Parathyroid adenoma (tissue), 2 donors: ENCODE results near the gene AMBN.

Experiments used
- H2AFZ ChIP-seq: fragments of 300-600 bp; sonication (generic); one replicate; pipeline ENCODE4 v1.7.0; 2017; ENCODE audit warnings: antibody characterized with exemption, mild to moderate bottlenecking
- H3K27ac ChIP-seq: fragments of 300-600 bp; sonication (generic); one replicate; pipeline ENCODE4 v1.7.0; 2017
- H3K27me3 ChIP-seq: fragments of 300-600 bp; sonication (generic); one replicate; pipeline ENCODE4 v1.7.0; 2017; ENCODE audit warnings: low read length; ENCODE audit not compliant: control insufficient read depth, insufficient read depth
- H3K36me3 ChIP-seq: fragments of 300-600 bp; sonication (generic); one replicate; pipeline ENCODE4 v1.7.0; 2017; ENCODE audit warnings: low read length; ENCODE audit not compliant: control insufficient read depth, insufficient read depth
- H3K4me1 ChIP-seq: fragments of 300-600 bp; sonication (generic); one replicate; pipeline ENCODE4 v1.7.0; 2017; ENCODE audit warnings: control low read depth
- H3K4me2 ChIP-seq: fragments of 300-600 bp; sonication (generic); one replicate; pipeline ENCODE4 v1.7.0; 2017; ENCODE audit warnings: low read length
- H3K4me3 ChIP-seq: fragments of 300-600 bp; sonication (generic); one replicate; pipeline ENCODE4 v1.7.0; 2017; ENCODE audit warnings: low read depth, low read length
- H3K79me2 ChIP-seq: fragments of 300-600 bp; sonication (generic); one replicate; pipeline ENCODE4 v1.7.0; 2017; ENCODE audit warnings: control low read depth
- H3K9ac ChIP-seq: fragments of 300-600 bp; sonication (generic); one replicate; pipeline ENCODE4 v1.7.0; 2017; ENCODE audit warnings: mild to moderate bottlenecking
- H3K9me3 ChIP-seq: fragments of 300-600 bp; sonication (generic); one replicate; pipeline ENCODE4 v1.7.0; 2017; ENCODE audit warnings: low read length; ENCODE audit not compliant: control insufficient read depth
- TF ChIP-seq, protein P1 (sequence below): fragments of 300-600 bp; sonication (generic); IDR thresholded peaks from one replicate; pipeline ENCODE4 v1.7.0; 2017; ENCODE audit warnings: antibody characterized with exemption, mild to moderate bottlenecking
- donor health status: primary hyperparathyroidism.

AMBN gene

DNA sequence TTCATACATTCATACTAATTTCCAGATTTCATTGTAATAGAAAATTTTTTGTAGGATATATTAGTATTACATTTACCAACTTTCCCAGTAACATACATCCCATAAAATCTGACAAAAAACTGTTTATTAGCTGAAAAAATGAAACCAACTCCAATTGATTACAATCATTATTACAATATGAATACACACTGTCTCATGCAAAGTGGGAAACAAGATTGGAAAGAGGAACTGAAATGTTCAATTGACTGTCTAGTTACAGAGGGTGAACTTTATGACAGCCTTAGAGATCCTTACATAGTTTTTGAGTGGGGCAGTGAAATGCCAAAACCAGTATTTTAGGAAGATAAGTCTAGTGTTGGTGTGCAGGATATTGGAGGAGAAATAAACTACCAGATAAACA is 2.3 kb upstream of the AMBN start:
- no peak overlapping the region for H3K4me3 ChIP-seq
- H3K27ac ChIP-seq, result no peak overlapping the region
- H3K36me3 ChIP-seq, result no peaks in the 10 kb centered on the region
- no peaks in the 10 kb centered on the region for H3K9me3 ChIP-seq
- H3K4me1 ChIP-seq, result no peaks in the 10 kb centered on the region
- no peaks in the 10 kb centered on the region for H3K27me3 ChIP-seq
- TF ChIP-seq, protein P1, sequence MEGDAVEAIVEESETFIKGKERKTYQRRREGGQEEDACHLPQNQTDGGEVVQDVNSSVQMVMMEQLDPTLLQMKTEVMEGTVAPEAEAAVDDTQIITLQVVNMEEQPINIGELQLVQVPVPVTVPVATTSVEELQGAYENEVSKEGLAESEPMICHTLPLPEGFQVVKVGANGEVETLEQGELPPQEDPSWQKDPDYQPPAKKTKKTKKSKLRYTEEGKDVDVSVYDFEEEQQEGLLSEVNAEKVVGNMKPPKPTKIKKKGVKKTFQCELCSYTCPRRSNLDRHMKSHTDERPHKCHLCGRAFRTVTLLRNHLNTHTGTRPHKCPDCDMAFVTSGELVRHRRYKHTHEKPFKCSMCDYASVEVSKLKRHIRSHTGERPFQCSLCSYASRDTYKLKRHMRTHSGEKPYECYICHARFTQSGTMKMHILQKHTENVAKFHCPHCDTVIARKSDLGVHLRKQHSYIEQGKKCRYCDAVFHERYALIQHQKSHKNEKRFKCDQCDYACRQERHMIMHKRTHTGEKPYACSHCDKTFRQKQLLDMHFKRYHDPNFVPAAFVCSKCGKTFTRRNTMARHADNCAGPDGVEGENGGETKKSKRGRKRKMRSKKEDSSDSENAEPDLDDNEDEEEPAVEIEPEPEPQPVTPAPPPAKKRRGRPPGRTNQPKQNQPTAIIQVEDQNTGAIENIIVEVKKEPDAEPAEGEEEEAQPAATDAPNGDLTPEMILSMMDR, result no peak
- H3K9ac ChIP-seq, result no peak overlapping the region
- no peak overlapping the region for H3K4me2 ChIP-seq
- H2AFZ ChIP-seq, result no peak overlapping the region
- H3K79me2 ChIP-seq, result no peaks in the 10 kb centered on the region

DNA sequence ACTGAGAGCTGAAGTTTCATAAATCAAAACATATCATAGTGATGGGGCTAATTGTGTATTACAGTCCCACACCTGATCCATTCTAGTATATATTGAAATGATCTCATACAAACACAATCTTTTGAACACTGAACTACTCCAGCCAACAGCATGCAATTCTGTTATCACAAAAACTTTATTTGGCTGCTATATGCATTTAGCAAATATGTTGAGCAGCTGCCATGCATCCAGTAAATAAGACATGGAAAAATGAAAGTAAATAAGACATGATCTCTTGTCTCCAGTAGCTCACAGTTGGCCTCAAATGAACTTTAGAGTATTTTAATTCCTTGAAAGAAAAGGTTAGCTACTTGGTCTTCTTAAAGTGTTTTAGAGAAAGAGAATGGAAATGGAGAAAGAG is 2.1 kb downstream of the AMBN start:
- H3K79me2 ChIP-seq, result no peaks in the 10 kb centered on the region
- H3K27me3 ChIP-seq, result no peaks in the 10 kb centered on the region
- no peaks in the 10 kb centered on the region for H3K4me1 ChIP-seq
- H3K36me3 ChIP-seq, result no peaks in the 10 kb centered on the region
- no peaks in the 10 kb centered on the region for H3K9me3 ChIP-seq
- TF ChIP-seq, protein P1, result no peak
- no peak overlapping the region for H3K9ac ChIP-seq
- H2AFZ ChIP-seq, result no peak overlapping the region
- H3K4me2 ChIP-seq, result no peak overlapping the region
- H3K4me3 ChIP-seq, result no peak overlapping the region
- no peak overlapping the region for H3K27ac ChIP-seq

DNA sequence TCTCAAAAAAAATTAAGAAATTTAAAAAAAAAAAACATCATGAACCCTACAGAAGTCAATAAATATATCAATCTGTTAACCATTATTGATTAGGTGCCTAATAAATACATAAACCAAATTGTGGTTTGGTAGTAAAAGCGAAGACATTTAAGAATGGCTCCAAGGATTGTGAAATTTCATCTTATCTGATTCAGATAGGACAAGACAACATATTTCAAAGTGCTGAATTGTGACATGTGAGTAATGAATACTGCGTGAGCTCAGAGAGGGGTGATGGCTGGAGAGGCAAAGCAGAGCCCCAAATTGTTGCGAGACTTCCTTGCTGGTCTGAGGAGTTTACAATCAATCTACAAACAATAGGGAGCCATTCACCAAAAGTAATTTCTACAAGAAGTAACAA is 8.2 kb downstream of the AMBN start:
- Histone ChIP-seq H3K9me3 (no peaks in the 10 kb centered on the region), H3K4me2 (no peak overlapping the region), H3K4me3 (no peak overlapping the region), H3K9ac (no peak overlapping the region), H3K4me1 (no peaks in the 10 kb centered on the region), H2AFZ (no peak overlapping the region), H3K79me2 (no peaks in the 10 kb centered on the region), H3K27ac (no peak overlapping the region), H3K27me3 (no peaks in the 10 kb centered on the region), H3K36me3 (no peaks in the 10 kb centered on the region)
- TF ChIP-seq, protein P1, result no peak

DNA sequence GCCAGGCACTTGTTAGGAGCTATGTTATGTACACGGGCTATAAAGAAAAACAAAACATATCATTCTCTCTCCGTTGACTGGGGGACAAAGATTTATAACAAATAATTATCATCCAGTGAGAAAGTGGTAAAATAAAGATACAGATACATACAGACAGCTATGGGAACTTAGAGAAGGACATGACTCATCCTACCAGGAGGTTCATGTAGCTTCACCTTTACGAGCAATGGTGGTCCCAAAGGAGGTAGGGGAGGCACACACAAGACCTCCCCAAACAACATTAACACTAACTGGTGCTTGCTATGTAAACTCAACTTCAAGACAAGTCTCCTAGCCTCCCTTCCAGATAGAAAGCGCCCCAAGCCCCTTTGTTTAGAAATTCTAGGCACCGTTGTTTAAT is 8.9 kb downstream of the AMBN start:
- Histone ChIP-seq H3K27ac (no peak overlapping the region), H3K4me2 (no peak overlapping the region), H3K9me3 (no peaks in the 10 kb centered on the region), H3K36me3 (no peaks in the 10 kb centered on the region), H3K79me2 (no peaks in the 10 kb centered on the region), H3K9ac (no peak overlapping the region), H3K4me3 (no peak overlapping the region), H2AFZ (no peak overlapping the region), H3K27me3 (no peaks in the 10 kb centered on the region), H3K4me1 (no peaks in the 10 kb centered on the region)
- TF ChIP-seq, protein P1, result no peak

DNA sequence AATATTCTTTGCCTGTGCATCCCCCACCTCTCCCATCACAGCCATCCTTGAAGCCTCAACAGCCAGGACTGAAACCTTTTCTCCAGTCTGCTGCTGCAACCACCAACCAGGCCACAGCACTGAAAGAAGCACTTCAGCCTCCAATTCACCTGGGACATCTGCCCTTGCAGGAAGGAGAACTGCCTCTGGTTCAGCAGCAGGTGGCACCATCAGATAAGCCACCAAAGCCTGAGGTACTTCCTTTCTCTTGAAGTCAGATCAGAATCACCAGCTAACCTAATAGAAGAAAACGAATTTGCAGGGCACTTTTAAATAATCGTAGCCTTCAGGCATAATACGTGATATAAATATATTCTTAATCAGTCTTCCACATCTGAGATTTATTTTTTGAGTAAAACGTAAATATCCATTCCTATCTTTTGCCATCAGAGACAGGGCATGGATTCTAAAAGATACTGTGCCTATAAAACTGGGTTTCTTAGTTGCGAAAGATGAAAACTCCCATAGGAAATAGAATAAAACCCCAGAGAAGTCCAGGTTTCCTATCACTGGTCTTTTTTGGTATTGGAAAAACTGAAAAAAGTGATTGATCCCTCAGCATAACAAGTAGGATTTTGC is 9.5 kb downstream of the AMBN start:
- Histone ChIP-seq H3K79me2 (no peaks in the 10 kb centered on the region), H3K9ac (no peak overlapping the region), H3K27ac (no peak overlapping the region), H3K4me2 (no peak overlapping the region), H3K4me1 (no peaks in the 10 kb centered on the region), H3K9me3 (no peaks in the 10 kb centered on the region), H3K4me3 (no peak overlapping the region), H3K27me3 (no peaks in the 10 kb centered on the region), H2AFZ (no peak overlapping the region), H3K36me3 (no peaks in the 10 kb centered on the region)
- TF ChIP-seq, protein P1, result peak; percentile 61
